Upper lobe of left lung (tissue), 6 donors: ENCODE measurements around the gene GSN. TPM values are rescaled to one million over a fixed set of nuclear protein-coding genes. Genes with fewer than 3 reads are reported as not detected.

Experiments
- ATAC-seq, 2 donors: fragments of 200-7000 bp; cut with Tn5 transposase; one replicate each; pipeline ENCODE4 v1.9.1; 2022; ENCODE audit warnings: mild to moderate bottlenecking in 2 of 2, moderate library complexity in 2 of 2; ENCODE audit not compliant: low FRiP score in 2 of 2
- DNase-seq, 2 donors: peaks; one replicate each; pipeline ENCODE4 v3.0.0-alpha.2; 2019 to 2020
- H3K27ac ChIP-seq, 4 donors: fragments of 200-600 bp; sonication (generic); one replicate each; pipeline ENCODE4 v1.5.1; 2016 to 2019
- H3K27me3 ChIP-seq, 4 donors: fragments of 200-600 bp; sonication (generic); one replicate each; pipeline ENCODE4 v1.5.1; 2017 to 2019
- H3K36me3 ChIP-seq, 4 donors: fragments of 200-600 bp; sonication (generic); one replicate each; pipeline ENCODE4 v1.5.1; 2016 to 2019
- H3K4me1 ChIP-seq, 4 donors: fragments of 200-600 bp; sonication (generic); one replicate each; pipeline ENCODE4 v1.5.1; 2018 to 2019
- H3K4me3 ChIP-seq, 4 donors: fragments of 200-600 bp; sonication (generic); one replicate each; pipeline ENCODE4 v1.5.1; 2017 to 2019; ENCODE audit warnings: mild to moderate bottlenecking in 2 of 4, moderate library complexity in 1 of 4
- H3K9me3 ChIP-seq, 4 donors: fragments of 200-600 bp; sonication (generic); one replicate each; pipeline ENCODE4 v1.5.1; 2018 to 2019
- CTCF ChIP-seq, 6 experiments: fragments of 450-650 bp in 4 of 6; fragments of 200-600 bp in 2 of 6; sonication (generic) in 2 of 6; IDR thresholded peaks; one replicate each; pipeline ENCODE4 v1.5.1; 2016 to 2019; ENCODE audit warnings: antibody characterized with exemption in 6 of 6
- EP300 ChIP-seq, 4 donors: sonication (generic); formaldehyde crosslinking; IDR thresholded peaks; one replicate each; pipeline ENCODE4 v1.5.1; 2017; ENCODE audit warnings: antibody characterized with exemption in 4 of 4, control low read depth in 2 of 4
- POLR2A ChIP-seq, 4 donors: fragments of 450-650 bp; IDR thresholded peaks; one replicate each; pipeline ENCODE4 v1.5.1; 2016 to 2017; ENCODE audit warnings: antibody characterized with exemption in 4 of 4, mild to moderate bottlenecking in 2 of 4
- POLR2AphosphoS5 ChIP-seq, 2 donors: sonication (generic); formaldehyde crosslinking; IDR thresholded peaks; one replicate each; pipeline ENCODE4 v1.5.1; 2017; ENCODE audit warnings: antibody characterized with exemption in 2 of 2
- WGBS, 2 donors: methylation state at CpG; one replicate each; pipeline ENCODE4 v1.1.5; 2017 to 2018; 5-methylcytosine and 5-hydroxymethylcytosine counted together
- total RNA-seq, 6 donors: library from RNA; depleted of rRNA in 4 of 6; stranded (reverse); fragments of >200 nt in 4 of 6; gene quantifications; one replicate each; pipeline versions ENCODE4 v1.1.0 to v1.2.1, GENCODE V29; 2016 to 2021
- donor health status: DM: no; HTN: no; CAD: no; lungs with moderate emphysema.
- donor health status: DM: no; HTN: yes; CAD: no; lungs with severe emphysema.

Gene GSN
- total RNA-seq, 6 donors from 2014 or later = 217 to 935 (median 648) TPM

- H3K4me1 ChIP-seq = peaks cover 50 to 64% (median 56%) of the 10 kb centered on the region in 4 donors
- 78 to 79% methylated on average over 4 of the region's 4 CpGs for WGBS, 2 donors
- H3K36me3 ChIP-seq = no peaks in the 10 kb centered on the region
- DNase-seq (no peak), ATAC-seq (no peak)
- TF ChIP-seq EP300 (IDR thresholded peaks at IDR 0.05) (no peak), CTCF (IDR thresholded peaks at IDR 0.05) (no peak), POLR2AphosphoS5 (IDR thresholded peaks at IDR 0.05) (no peak), POLR2A (IDR thresholded peaks at IDR 0.05) (no peak)
- H3K4me3 ChIP-seq = no peak overlapping the region
- no peaks in the 10 kb centered on the region for H3K27me3 ChIP-seq
- H3K27ac ChIP-seq = peak overlapping the region; percentile 73 to 97 (median 86)
- no peaks in the 10 kb centered on the region for H3K9me3 ChIP-seq
These were observed 9.7 kb downstream of the GSN start for GRCh38 chr9:121277518-121278295.

GRCh38 chr9:121278477-121279261, 10.7 kb downstream of the GSN start:
- ATAC-seq = peak; percentile 80
- no peaks in the 10 kb centered on the region for H3K9me3 ChIP-seq
- no peaks in the 10 kb centered on the region for H3K36me3 ChIP-seq
- TF ChIP-seq CTCF (IDR thresholded peaks at IDR 0.05) (peak; percentile 73 to 90 (median 87)), POLR2AphosphoS5 (IDR thresholded peaks at IDR 0.05) (peak; percentile 33 to 49), POLR2A (IDR thresholded peaks at IDR 0.05) (no peak), EP300 (IDR thresholded peaks at IDR 0.05) (no peak)
- no peaks in the 10 kb centered on the region for H3K27me3 ChIP-seq
- H3K4me3 ChIP-seq = no peak overlapping the region
- peaks cover 60 to 70% (median 64%) of the 10 kb centered on the region in 4 donors for H3K4me1 ChIP-seq
- peak overlapping the region; percentile 73 to 97 (median 86) for H3K27ac ChIP-seq
- DNase-seq = peak in 1 of 2 donors; percentile 73
- 33 to 71% methylated on average over 7 to 13 of the region's 13 CpGs for WGBS, 2 donors

GRCh38 chr9:121279776-121280388, 11.9 kb downstream of the GSN start:
- Histone ChIP-seq H3K36me3 (no peaks in the 10 kb centered on the region), H3K27ac (peak overlapping the region; percentile 92 to 97 (median 96)), H3K27me3 (no peaks in the 10 kb centered on the region), H3K4me1 (peaks cover 72 to 78% (median 75%) of the 10 kb centered on the region in 4 donors), H3K4me3 (no peak overlapping the region), H3K9me3 (no peaks in the 10 kb centered on the region)
- DNase-seq (no peak), ATAC-seq (no peak)
- 74 to 89% methylated on average over 6 to 11 of the region's 11 CpGs for WGBS, 2 donors
- peak in 1 of 4 donors; percentile 65 for TF ChIP-seq EP300 (IDR thresholded peaks at IDR 0.05)
- TF ChIP-seq CTCF (IDR thresholded peaks at IDR 0.05) = no peak
- TF ChIP-seq POLR2AphosphoS5 (IDR thresholded peaks at IDR 0.05) = peak in 1 of 2 donors; percentile 38

GRCh38 chr9:121280715-121281613, 13.0 kb downstream of the GSN start:
- H3K27ac ChIP-seq = peak overlapping the region; percentile 92 to 97 (median 96)
- H3K9me3 ChIP-seq = no peaks in the 10 kb centered on the region
- H3K4me1 ChIP-seq = peaks cover 83 to 89% (median 86%) of the 10 kb centered on the region in 4 donors
- ATAC-seq (no peak), DNase-seq (no peak)
- no peak overlapping the region for H3K4me3 ChIP-seq
- no peak for TF ChIP-seq POLR2A (IDR thresholded peaks at IDR 0.05)
- TF ChIP-seq POLR2AphosphoS5 (IDR thresholded peaks at IDR 0.05) = no peak
- TF ChIP-seq EP300 (IDR thresholded peaks at IDR 0.05) = no peak
- no peak for TF ChIP-seq CTCF (IDR thresholded peaks at IDR 0.05)
- WGBS, 2 donors = 68 to 75% methylated on average over 10 to 11 of the region's 11 CpGs
- no peaks in the 10 kb centered on the region for H3K36me3 ChIP-seq
- H3K27me3 ChIP-seq = no peaks in the 10 kb centered on the region
